Retinal pigment epithelial cell (primary cell): Measurements from ENCODE around the gene PRR5L.

Source experiments
- DNase-seq: peaks from one replicate; pipeline ENCODE4 v3.0.0-alpha.2; 2010; ENCODE audit warnings: low read depth
- H3K4me3 ChIP-seq: 2 replicates; pipeline ENCODE4 v1.5.1; 2011; ENCODE audit warnings: mild to moderate bottlenecking, low read length, control low read depth, moderate library complexity
- TF ChIP-seq, protein P1 (sequence below): conservative IDR thresholded peaks from 2 replicates; pipeline ENCODE4 v1.5.1; 2011; ENCODE audit warnings: low read depth, low read length, control low read depth, inconsistent platforms

PRR5L gene

DNA sequence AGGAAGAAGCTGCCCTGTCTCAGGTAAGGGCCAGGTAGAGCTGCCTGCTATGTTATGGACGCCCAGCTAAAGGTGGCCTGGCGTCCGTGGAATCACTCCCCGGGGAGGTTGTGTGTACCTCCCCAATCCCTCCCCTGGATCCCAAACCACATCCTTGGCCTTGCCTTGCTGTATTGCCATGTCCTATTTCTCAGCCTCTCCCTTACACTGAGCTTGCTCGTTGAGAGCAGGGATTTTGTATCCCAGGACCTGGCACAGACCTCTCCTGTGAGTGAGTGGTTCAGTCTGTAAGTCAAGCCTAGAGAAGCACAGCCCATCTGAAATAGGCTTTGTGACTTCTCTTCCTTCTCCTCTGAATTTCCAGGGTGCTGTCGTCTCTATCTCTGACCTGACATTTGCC lies 160.1 kb downstream of the PRR5L start:
- TF ChIP-seq, protein P1, sequence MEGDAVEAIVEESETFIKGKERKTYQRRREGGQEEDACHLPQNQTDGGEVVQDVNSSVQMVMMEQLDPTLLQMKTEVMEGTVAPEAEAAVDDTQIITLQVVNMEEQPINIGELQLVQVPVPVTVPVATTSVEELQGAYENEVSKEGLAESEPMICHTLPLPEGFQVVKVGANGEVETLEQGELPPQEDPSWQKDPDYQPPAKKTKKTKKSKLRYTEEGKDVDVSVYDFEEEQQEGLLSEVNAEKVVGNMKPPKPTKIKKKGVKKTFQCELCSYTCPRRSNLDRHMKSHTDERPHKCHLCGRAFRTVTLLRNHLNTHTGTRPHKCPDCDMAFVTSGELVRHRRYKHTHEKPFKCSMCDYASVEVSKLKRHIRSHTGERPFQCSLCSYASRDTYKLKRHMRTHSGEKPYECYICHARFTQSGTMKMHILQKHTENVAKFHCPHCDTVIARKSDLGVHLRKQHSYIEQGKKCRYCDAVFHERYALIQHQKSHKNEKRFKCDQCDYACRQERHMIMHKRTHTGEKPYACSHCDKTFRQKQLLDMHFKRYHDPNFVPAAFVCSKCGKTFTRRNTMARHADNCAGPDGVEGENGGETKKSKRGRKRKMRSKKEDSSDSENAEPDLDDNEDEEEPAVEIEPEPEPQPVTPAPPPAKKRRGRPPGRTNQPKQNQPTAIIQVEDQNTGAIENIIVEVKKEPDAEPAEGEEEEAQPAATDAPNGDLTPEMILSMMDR = no peak
- no peak overlapping the region for H3K4me3 ChIP-seq
- no peak for DNase-seq

DNA sequence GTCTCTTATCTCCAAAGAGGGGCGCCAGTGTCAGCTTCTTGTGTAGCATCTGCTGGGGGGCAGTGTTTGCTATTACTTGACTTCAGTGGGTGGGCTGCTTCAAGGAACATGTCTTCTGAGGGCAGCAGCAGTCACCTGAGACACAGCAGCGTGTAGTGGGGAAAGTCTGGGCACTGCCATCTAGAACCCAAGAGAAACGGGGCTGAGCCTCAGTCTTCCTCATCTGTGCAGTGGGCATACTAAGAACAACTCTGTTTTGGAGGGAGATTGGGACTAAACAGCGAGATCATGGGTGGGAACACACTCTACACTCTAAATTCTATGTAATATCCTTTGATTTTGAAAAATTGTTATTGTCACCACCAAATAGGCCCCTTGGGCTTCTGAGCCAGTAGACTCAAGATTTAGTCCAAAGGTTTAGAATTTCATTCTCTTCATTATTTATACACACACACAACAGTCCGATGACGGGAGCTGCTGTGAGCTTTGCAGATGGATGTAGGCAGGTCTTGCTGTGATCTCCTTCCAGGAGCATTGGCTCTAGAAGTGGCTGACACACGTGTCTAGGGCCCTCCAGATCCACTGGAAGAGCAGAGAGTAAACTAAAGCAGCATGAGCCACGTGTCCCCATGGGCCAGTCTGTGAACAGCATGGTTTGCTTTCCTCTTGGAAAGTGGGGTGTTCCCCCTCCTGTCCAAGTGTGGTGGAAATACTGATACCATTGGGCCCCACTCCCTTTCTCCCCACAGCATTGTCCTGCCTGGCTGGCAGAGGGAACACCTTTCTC lies 162.2 kb downstream of the PRR5L start:
- H3K4me3 ChIP-seq = no peak overlapping the region
- no peak for DNase-seq
- TF ChIP-seq, protein P1 = no peak

DNA sequence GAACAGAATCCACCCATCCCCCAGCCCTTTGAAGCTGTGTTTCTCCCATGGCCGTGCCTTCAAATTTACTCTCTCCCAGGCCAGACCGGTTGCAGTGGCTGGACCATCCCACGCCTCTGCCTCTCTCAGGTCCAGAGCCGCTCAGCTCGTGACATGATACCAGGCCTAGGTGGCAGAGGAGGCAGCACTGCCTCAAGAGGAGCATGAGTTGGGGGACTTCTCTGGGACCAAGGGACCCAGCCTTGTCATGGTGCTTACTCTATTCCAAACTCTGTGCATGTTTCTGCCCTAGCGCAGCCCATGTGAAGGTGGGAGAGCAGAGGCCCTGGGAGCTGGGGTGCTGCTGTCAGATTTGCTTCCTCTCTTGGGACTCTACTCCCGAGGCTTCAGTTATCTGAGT lies 163.0 kb downstream of the PRR5L start:
- no peak overlapping the region for H3K4me3 ChIP-seq
- no peak for DNase-seq
- TF ChIP-seq, protein P1 = no peak

DNA sequence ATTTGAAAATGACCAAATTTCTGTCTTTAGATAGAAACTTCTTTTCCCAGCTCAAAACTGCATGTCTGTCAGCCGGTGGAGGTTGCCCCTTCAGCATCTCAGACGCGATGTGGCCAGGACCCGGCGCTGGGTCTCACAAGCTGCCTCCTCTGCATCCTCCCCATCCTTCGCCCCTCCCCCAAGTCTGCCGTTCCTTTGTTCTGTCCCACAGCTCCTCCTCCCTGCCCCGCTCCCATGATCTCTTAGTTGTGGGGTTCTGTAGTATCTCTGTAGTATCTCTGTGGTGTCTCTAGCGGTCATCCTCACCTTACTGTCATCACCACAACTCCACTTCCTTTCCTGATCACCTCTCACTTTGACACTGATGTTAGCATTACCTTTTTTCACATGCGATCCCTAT lies 164.1 kb downstream of the PRR5L start:
- TF ChIP-seq, protein P1 = no peak
- H3K4me3 ChIP-seq = no peak overlapping the region
- DNase-seq = no peak

DNA sequence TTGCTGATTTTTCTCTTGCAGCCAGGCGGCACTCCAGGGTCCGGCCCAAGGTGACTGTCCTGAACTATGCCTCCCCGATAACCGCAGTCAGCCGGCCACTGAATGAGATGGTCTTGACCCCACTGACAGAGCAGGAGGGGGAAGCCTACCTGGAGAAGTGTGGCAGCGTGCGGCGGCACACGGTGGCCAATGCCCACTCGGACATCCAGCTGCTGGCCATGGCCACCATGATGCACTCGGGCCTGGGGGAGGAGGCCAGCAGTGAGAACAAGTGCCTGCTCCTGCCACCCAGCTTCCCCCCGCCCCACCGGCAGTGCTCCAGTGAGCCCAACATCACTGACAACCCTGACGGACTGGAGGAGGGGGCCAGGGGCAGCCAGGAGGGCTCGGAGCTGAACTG lies 166.2 kb downstream of the PRR5L start:
- no peak for DNase-seq
- no peak overlapping the region for H3K4me3 ChIP-seq
- TF ChIP-seq, protein P1 = no peak

DNA sequence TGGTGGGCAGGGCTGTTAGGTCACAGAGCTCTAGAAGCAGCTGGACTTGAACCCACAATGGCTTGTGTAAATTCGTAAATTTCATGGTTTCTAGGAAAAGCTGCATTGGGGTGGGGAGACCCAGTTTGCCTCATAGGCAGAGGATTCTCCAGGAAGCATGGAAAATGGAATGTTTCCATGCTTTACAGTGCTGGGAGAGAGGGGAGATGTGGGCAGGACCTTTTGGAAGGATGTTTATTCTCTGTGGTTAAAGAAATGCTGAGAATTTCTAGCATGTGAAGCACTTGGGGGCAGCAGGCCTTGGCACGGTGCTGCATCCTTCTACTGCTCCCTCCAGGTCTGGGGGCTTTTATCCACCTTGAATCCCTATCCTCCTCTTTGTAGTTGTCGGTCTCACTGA lies 167.7 kb downstream of the PRR5L start:
- no peak overlapping the region for H3K4me3 ChIP-seq
- no peak for DNase-seq
- TF ChIP-seq, protein P1 = no peak

DNA sequence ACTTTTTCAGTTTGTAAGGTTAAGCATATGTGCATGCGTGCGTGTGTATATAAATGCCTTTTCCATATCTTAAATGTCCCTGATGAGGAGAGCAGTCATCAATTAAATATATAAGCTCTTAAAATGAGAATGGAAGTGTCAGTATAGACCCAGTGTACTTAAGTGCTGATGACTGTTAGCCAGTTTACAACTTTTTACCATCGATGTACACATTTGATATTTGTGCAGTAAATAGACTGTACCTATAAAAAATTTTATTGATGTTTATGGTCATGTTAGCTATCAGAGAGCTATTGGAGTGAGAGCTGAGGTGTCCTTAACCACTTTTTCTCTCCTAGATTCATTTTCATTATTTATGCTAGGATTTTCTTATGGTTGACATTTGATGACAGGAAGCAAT lies 168.6 kb downstream of the PRR5L start:
- DNase-seq = no peak
- TF ChIP-seq, protein P1 = no peak
- H3K4me3 ChIP-seq = no peak overlapping the region
